Body of pancreas (tissue), 4 donors: Measurements from ENCODE around the gene LMO1.

ENCODE experiments used
- CTCF ChIP-seq, 7 experiments: fragments of 450-650 bp in 4 of 7; fragments of 200-600 bp in 3 of 7; sonication (generic) in 3 of 7; IDR thresholded peaks; one replicate each; pipeline ENCODE4 v1.5.1; 2016 to 2019; ENCODE audit warnings: antibody characterized with exemption in 7 of 7
- POLR2A ChIP-seq, 3 donors: fragments of 450-650 bp; IDR thresholded peaks; one replicate each; pipeline ENCODE4 v1.6.1; 2016; ENCODE audit warnings: antibody characterized with exemption in 3 of 3, mild to moderate bottlenecking in 2 of 3

- TF ChIP-seq CTCF (IDR thresholded peaks at IDR 0.05) (no peak), POLR2A (IDR thresholded peaks at IDR 0.05) (no peak)
Measured at GRCh38 chr11:8297781-8298440, 34.2 kb upstream of the LMO1 start.
